Neural cell (in vitro differentiated cells): ENCODE data around the gene DNAL1. TPM values are rescaled to one million over a fixed set of nuclear protein-coding genes. Genes with fewer than 3 reads are reported as not detected.

Experiments used
- H2AFZ ChIP-seq: fragments of 200-600, 300-800 bp; sonication (generic), shearing (Covaris generic); 2 replicates; pipeline ENCODE4 v1.6.0; 2014; ENCODE audit warnings: low read depth, mild to moderate bottlenecking, antibody characterized with exemption, low read length, moderate library complexity
- H3F3A ChIP-seq: fragments of 200-600 bp; shearing (Covaris generic); 2 replicates; pipeline ENCODE4 v1.6.1; 2016; ENCODE audit warnings: mild to moderate bottlenecking, moderate library complexity, mixed read lengths, antibody characterized with exemption, low read length; ENCODE audit not compliant: insufficient read depth, poor library complexity, severe bottlenecking
- H3K27ac ChIP-seq: fragments of 200-600, 300-800 bp; sonication (generic), shearing (Covaris generic); 2 replicates; pipeline ENCODE4 v1.5.1; 2014; ENCODE audit warnings: mild to moderate bottlenecking, low read length, moderate library complexity
- H3K27me3 ChIP-seq: fragments of 300-800, 200-600 bp; sonication (generic), shearing (Covaris generic); 2 replicates; pipeline ENCODE4 v1.6.0; 2014; ENCODE audit warnings: mild to moderate bottlenecking, low read depth, low read length, moderate library complexity; ENCODE audit not compliant: insufficient read depth
- H3K36me3 ChIP-seq: fragments of 300-800, 200-600 bp; sonication (generic), shearing (Covaris generic); 2 replicates; pipeline ENCODE4 v1.5.1; 2014; ENCODE audit warnings: mild to moderate bottlenecking, antibody characterized with exemption, low read length, moderate library complexity; ENCODE audit not compliant: insufficient read depth
- H3K4me2 ChIP-seq: fragments of 300-800, 200-600 bp; sonication (generic), shearing (Covaris generic); 2 replicates; pipeline ENCODE4 v1.6.0; 2014; ENCODE audit warnings: mild to moderate bottlenecking, low read length
- H3K4me3 ChIP-seq: fragments of 300-800, 200-600 bp; sonication (generic), shearing (Covaris generic); 2 replicates; pipeline ENCODE4 v1.5.1; 2014; ENCODE audit warnings: mild to moderate bottlenecking, low read length, moderate library complexity
- H3K79me2 ChIP-seq: fragments of 200-600 bp; shearing (Covaris generic); replicated peaks from 2 replicates; pipeline ENCODE4 v1.6.0; 2014; ENCODE audit warnings: mild to moderate bottlenecking, low read length, moderate library complexity; ENCODE audit not compliant: insufficient read depth
- H3K9ac ChIP-seq: fragments of 300-800, 200-600 bp; sonication (generic), shearing (Covaris generic); 2 replicates; pipeline ENCODE4 v1.6.1; 2016; ENCODE audit warnings: mild to moderate bottlenecking, low read length, mixed read lengths
- H3K9me2 ChIP-seq: fragments of 200-600 bp; shearing (Covaris generic); 2 replicates; pipeline ENCODE4 v1.6.1; 2016; ENCODE audit warnings: mild to moderate bottlenecking, low read length, mixed read lengths; ENCODE audit not compliant: insufficient read depth
- H3K9me3 ChIP-seq: fragments of 200-600, 300-800 bp; sonication (generic), shearing (Covaris generic); 2 replicates; pipeline ENCODE4 v1.6.1; 2016; ENCODE audit warnings: mild to moderate bottlenecking, mixed run types, low read length, moderate library complexity, mixed read lengths
- H4K20me1 ChIP-seq: fragments of 200-600 bp; shearing (Covaris generic); 2 replicates; pipeline ENCODE4 v1.6.1; 2016; ENCODE audit warnings: mild to moderate bottlenecking, mixed run types; ENCODE audit not compliant: insufficient read depth
- CTCF ChIP-seq: fragments of 450-650 bp; IDR thresholded peaks from 2 replicates; pipeline ENCODE4 v1.5.1; 2014; ENCODE audit warnings: antibody characterized with exemption, mild to moderate bottlenecking, moderate library complexity; ENCODE audit not compliant: poor library complexity, severe bottlenecking
- EP300 ChIP-seq: fragments of 450-650 bp; conservative IDR thresholded peaks from 2 replicates; pipeline ENCODE4 v1.6.1; 2014; ENCODE audit warnings: antibody characterized with exemption, mild to moderate bottlenecking, moderate library complexity; ENCODE audit not compliant: poor library complexity, severe bottlenecking
- EZH2 ChIP-seq: fragments of 200-600, 300-800 bp; shearing (Covaris generic), sonication (generic); IDR thresholded peaks from 2 replicates; pipeline ENCODE4 v1.6.1; 2014; ENCODE audit warnings: antibody characterized with exemption, low read length, borderline replicate concordance, mild to moderate bottlenecking; ENCODE audit not compliant: insufficient read depth, poor library complexity, severe bottlenecking
- MXI1 ChIP-seq: fragments of 450-650 bp; conservative IDR thresholded peaks from 2 replicates; pipeline ENCODE4 v1.6.1; 2014; ENCODE audit warnings: antibody characterized with exemption, mild to moderate bottlenecking; ENCODE audit not compliant: poor library complexity, severe bottlenecking
- POLR2AphosphoS5 ChIP-seq: IDR thresholded peaks from 2 replicates; pipeline ENCODE4 v1.6.1; 2012
- RAD21 ChIP-seq: fragments of 450-650 bp; conservative IDR thresholded peaks from 2 replicates; pipeline ENCODE4 v1.6.1; 2014; ENCODE audit warnings: antibody characterized with exemption, mild to moderate bottlenecking, moderate library complexity
- REST ChIP-seq: IDR thresholded peaks from 2 replicates; pipeline ENCODE4 v1.6.1; 2012; ENCODE audit warnings: borderline replicate concordance
- SMC3 ChIP-seq: fragments of 450-650 bp; conservative IDR thresholded peaks from 2 replicates; pipeline ENCODE4 v1.6.1; 2014; ENCODE audit warnings: antibody characterized with exemption, mild to moderate bottlenecking, moderate library complexity; ENCODE audit not compliant: poor library complexity
- TAF1 ChIP-seq: IDR thresholded peaks from 2 replicates; pipeline ENCODE4 v1.6.1; 2012; ENCODE audit warnings: low read depth
- polyA plus RNA-seq: library from polyadenylated mRNA; depleted of rRNA; stranded (reverse); fragments of >200 nt; gene quantifications from 2 replicates; pipeline ENCODE4 v1.2.3, GENCODE V29; 2014

DNAL1 gene
- polyA plus RNA-seq, 1 donor from 2014 or later, result 33.4 TPM

- H3K27ac ChIP-seq, result no peak overlapping the region
- no peaks in the 10 kb centered on the region for H4K20me1 ChIP-seq
- H3K79me2 ChIP-seq, result peaks cover 25% of the 10 kb centered on the region
- H3K4me2 ChIP-seq, result no peak overlapping the region
- no peaks in the 10 kb centered on the region for H3K36me3 ChIP-seq
- no peak overlapping the region for H3K9ac ChIP-seq
- H3K4me3 ChIP-seq, result no peak overlapping the region
- H3F3A ChIP-seq, result no peaks in the 10 kb centered on the region
- TF ChIP-seq RAD21 (no peak), REST (no peak), POLR2AphosphoS5 (no peak), CTCF (no peak), TAF1 (no peak), EP300 (no peak), SMC3 (no peak), EZH2 (no peak), MXI1 (no peak)
- no peaks in the 10 kb centered on the region for H3K27me3 ChIP-seq
- H2AFZ ChIP-seq, result no peak overlapping the region
- no peaks in the 10 kb centered on the region for H3K9me2 ChIP-seq
- H3K9me3 ChIP-seq, result no peaks in the 10 kb centered on the region
Measured at GRCh38 chr14:73720636-73721035, 75.8 kb downstream of the DNAL1 start.

GRCh38 chr14:73721101-73721821 is 76.5 kb downstream of the DNAL1 start:
- H4K20me1 ChIP-seq, result no peaks in the 10 kb centered on the region
- no peak overlapping the region for H3K27ac ChIP-seq

More at GRCh38 chr14:73721101-73721821, 76.5 kb downstream of the DNAL1 start:
- H3K9me3 ChIP-seq, result no peaks in the 10 kb centered on the region
- peaks cover 19% of the 10 kb centered on the region for H3K79me2 ChIP-seq
- H3F3A ChIP-seq, result no peaks in the 10 kb centered on the region
- H3K4me3 ChIP-seq, result no peak overlapping the region
- no peak overlapping the region for H2AFZ ChIP-seq
- no peaks in the 10 kb centered on the region for H3K9me2 ChIP-seq
- no peaks in the 10 kb centered on the region for H3K36me3 ChIP-seq
- H3K27me3 ChIP-seq, result no peaks in the 10 kb centered on the region
- no peak overlapping the region for H3K4me2 ChIP-seq
- TF ChIP-seq POLR2AphosphoS5 (no peak), EZH2 (no peak), MXI1 (no peak), TAF1 (no peak), CTCF (no peak), SMC3 (no peak), RAD21 (no peak), EP300 (no peak), REST (no peak)
- H3K9ac ChIP-seq, result no peak overlapping the region
